ENCODE results near the gene GSTP1. TPM values are rescaled to one million over a fixed set of nuclear protein-coding genes. Genes with fewer than 3 reads are reported as not detected.

The GSTP1 gene
- total RNA-seq, 1 experiment from 2014 or later, result 893 TPM

GRCh38 chr11:67541198-67541597, 42.4 kb upstream of the GSTP1 start:
- peak; percentile 51; the same call in 1 of the 2 replicates for ATAC-seq
- RAD21 ChIA-PET (ENCODE audit: low non-redundant PET in 1 of 2, low total read pairs in 2 of 2, uncharacterized antibody in 2 of 2, unreplicated experiment in 2 of 2), result no interaction called here

GRCh38 chr11:67542169-67542568, 41.4 kb upstream of the GSTP1 start:
- no peaks in the 10 kb centered on the region for H3K9me2 ChIP-seq (ENCODE audit: insufficient read depth)
- POLR2A ChIA-PET, result no interaction called here
- no peaks in the 10 kb centered on the region for H4K20me1 ChIP-seq (ENCODE audit: insufficient read depth)
- no peak overlapping the region for H3K4me2 ChIP-seq (ENCODE audit: low read length)
- no TSS peak for BruUV-seq (replicated peaks)
- no peak overlapping the region for H3K4me3 ChIP-seq (replicated peaks in 1 of 2; ENCODE audit: low read depth in 1 of 2, low read length in 2 of 2)
- ATAC-seq (no peak), DNase-seq (ENCODE audit: low read depth, low spot score) (no peak)
- H3K27ac ChIP-seq (ENCODE audit: low read depth, low read length), result no peak overlapping the region
- no peak overlapping the region for H3K9ac ChIP-seq (ENCODE audit: low read length)
- H3K27me3 ChIP-seq (ENCODE audit: insufficient read depth, low read length), result no peaks in the 10 kb centered on the region
- no peak overlapping the region for H2AFZ ChIP-seq (ENCODE audit: low read depth, low read length, poor library complexity, severe bottlenecking)
- no peaks in the 10 kb centered on the region for H3K36me3 ChIP-seq (ENCODE audit: control insufficient read depth in 1 of 2, insufficient read depth in 2 of 2, low read length in 2 of 2)
- no peaks in the 10 kb centered on the region for H3K4me1 ChIP-seq (ENCODE audit: control insufficient read depth in 1 of 2, insufficient read depth in 2 of 2, low read length in 2 of 2)
- CTCF ChIA-PET, result no interaction called here
- intact Hi-C loops (cut with micrococcal nuclease), result no loop called here
- H3K79me2 ChIP-seq (ENCODE audit: insufficient read depth, low read length), result no peaks in the 10 kb centered on the region
- RAD21 ChIA-PET (ENCODE audit: low non-redundant PET in 1 of 2, low total read pairs in 2 of 2, uncharacterized antibody in 2 of 2, unreplicated experiment in 2 of 2), result no interaction called here
- no peaks in the 10 kb centered on the region for H3K9me3 ChIP-seq (ENCODE audit: control insufficient read depth in 1 of 2, insufficient read depth in 1 of 2, low read depth in 1 of 2, low read length in 2 of 2)
- TF ChIP-seq FOSL1 (IDR thresholded peaks at IDR 0.05; ENCODE audit: low read depth) (no peak), JUND (IDR thresholded peaks at IDR 0.05) (no peak), SRF (IDR thresholded peaks at IDR 0.05; ENCODE audit: low read depth) (no peak), REST (IDR thresholded peaks at IDR 0.05; ENCODE audit: low read depth) (no peak), CBX3 (IDR thresholded peaks at IDR 0.05; ENCODE audit: low read depth) (no peak), TCF7L2 (IDR thresholded peaks at IDR 0.05; ENCODE audit: borderline replicate concordance, extremely low read depth, insufficient read depth, insufficient read length) (no peak), YY1 (IDR thresholded peaks at IDR 0.05; ENCODE audit: extremely low read depth, insufficient replicate concordance, low read depth, low read length) (no peak), POLR2AphosphoS5 (IDR thresholded peaks at IDR 0.05; ENCODE audit: low read depth, low read length) (no peak), RAD21 (IDR thresholded peaks at IDR 0.05; ENCODE audit: low read depth) (no peak), EGR1 (IDR thresholded peaks at IDR 0.05; ENCODE audit: low read depth) (no peak), ATF3 (IDR thresholded peaks at IDR 0.05) (no peak), ZFX (IDR thresholded peaks at IDR 0.05) (no peak)

More at GRCh38 chr11:67541198-67541597, 42.4 kb upstream of the GSTP1 start:
- no peak overlapping the region for H3K4me3 ChIP-seq (replicated peaks in 1 of 2; ENCODE audit: low read depth in 1 of 2, low read length in 2 of 2)
- no peaks in the 10 kb centered on the region for H3K9me3 ChIP-seq (ENCODE audit: control insufficient read depth in 1 of 2, insufficient read depth in 1 of 2, low read depth in 1 of 2, low read length in 2 of 2)
- no peak overlapping the region for H3K27ac ChIP-seq (ENCODE audit: low read depth, low read length)
- no peaks in the 10 kb centered on the region for H3K27me3 ChIP-seq (ENCODE audit: insufficient read depth, low read length)
- H3K9ac ChIP-seq (ENCODE audit: low read length), result no peak overlapping the region
- no peaks in the 10 kb centered on the region for H3K9me2 ChIP-seq (ENCODE audit: insufficient read depth)
- H2AFZ ChIP-seq (ENCODE audit: low read depth, low read length, poor library complexity, severe bottlenecking), result no peak overlapping the region
- H3K4me1 ChIP-seq (ENCODE audit: control insufficient read depth in 1 of 2, insufficient read depth in 2 of 2, low read length in 2 of 2), result no peaks in the 10 kb centered on the region
- BruUV-seq (replicated peaks), result no TSS peak
- no peaks in the 10 kb centered on the region for H3K36me3 ChIP-seq (ENCODE audit: control insufficient read depth in 1 of 2, insufficient read depth in 2 of 2, low read length in 2 of 2)
- H4K20me1 ChIP-seq (ENCODE audit: insufficient read depth), result no peaks in the 10 kb centered on the region
- ChIA-PET CTCF (no interaction called here), POLR2A (no interaction called here)
- TF ChIP-seq, protein P1, sequence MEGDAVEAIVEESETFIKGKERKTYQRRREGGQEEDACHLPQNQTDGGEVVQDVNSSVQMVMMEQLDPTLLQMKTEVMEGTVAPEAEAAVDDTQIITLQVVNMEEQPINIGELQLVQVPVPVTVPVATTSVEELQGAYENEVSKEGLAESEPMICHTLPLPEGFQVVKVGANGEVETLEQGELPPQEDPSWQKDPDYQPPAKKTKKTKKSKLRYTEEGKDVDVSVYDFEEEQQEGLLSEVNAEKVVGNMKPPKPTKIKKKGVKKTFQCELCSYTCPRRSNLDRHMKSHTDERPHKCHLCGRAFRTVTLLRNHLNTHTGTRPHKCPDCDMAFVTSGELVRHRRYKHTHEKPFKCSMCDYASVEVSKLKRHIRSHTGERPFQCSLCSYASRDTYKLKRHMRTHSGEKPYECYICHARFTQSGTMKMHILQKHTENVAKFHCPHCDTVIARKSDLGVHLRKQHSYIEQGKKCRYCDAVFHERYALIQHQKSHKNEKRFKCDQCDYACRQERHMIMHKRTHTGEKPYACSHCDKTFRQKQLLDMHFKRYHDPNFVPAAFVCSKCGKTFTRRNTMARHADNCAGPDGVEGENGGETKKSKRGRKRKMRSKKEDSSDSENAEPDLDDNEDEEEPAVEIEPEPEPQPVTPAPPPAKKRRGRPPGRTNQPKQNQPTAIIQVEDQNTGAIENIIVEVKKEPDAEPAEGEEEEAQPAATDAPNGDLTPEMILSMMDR (IDR thresholded peaks at IDR 0.05 in 2 of 3, conservative IDR thresholded peaks at IDR 0.05 in 1 of 3; ENCODE audit: borderline replicate concordance in 1 of 3, insufficient read depth in 1 of 3, low read depth in 2 of 3, low read length in 2 of 3), result peak in 2 of 3 experiments; percentile 6 to 20; a peak in 2 of 6 replicates
- TF ChIP-seq POLR2AphosphoS5 (IDR thresholded peaks at IDR 0.05; ENCODE audit: low read depth, low read length), result no peak
- no peaks in the 10 kb centered on the region for H3K79me2 ChIP-seq (ENCODE audit: insufficient read depth, low read length)
- H3K4me2 ChIP-seq (ENCODE audit: low read length), result no peak overlapping the region
- DNase-seq (ENCODE audit: low read depth, low spot score), result no peak
- intact Hi-C loops (cut with micrococcal nuclease), result no loop called here

Measured in HCT116 (cell line).